Activated CD8-positive, alpha-beta memory T cell treated with anti-CD3 and anti-CD28 coated beads for 1 hour (primary cell): ENCODE results near the gene SH3RF3.

Source experiments
- DNase-seq, 2 donors: peaks; one replicate each; pipeline ENCODE4 v3.0.0-alpha.2; 2020; ENCODE audit warnings: low read depth in 1 of 2; ENCODE audit errors: extremely low read depth in 1 of 2

SH3RF3 gene

GRCh38 chr2:109176928-109177327 is 47.9 kb downstream of the SH3RF3 start:
- DNase-seq, result no peak

GRCh38 chr2:109177635-109178034 is 48.6 kb downstream of the SH3RF3 start:
- DNase-seq, result no peak

GRCh38 chr2:109178968-109179367 is 50.0 kb downstream of the SH3RF3 start:
- no peak for DNase-seq

- no peak for DNase-seq
These were observed 51.8 kb downstream of the SH3RF3 start for GRCh38 chr2:109180786-109181185.

GRCh38 chr2:109182426-109182825 is 53.4 kb downstream of the SH3RF3 start:
- no peak for DNase-seq

- DNase-seq, result no peak
These were observed 54.9 kb downstream of the SH3RF3 start for GRCh38 chr2:109183871-109184270.

- DNase-seq, result no peak
These were observed 55.4 kb downstream of the SH3RF3 start for GRCh38 chr2:109184368-109184767.

GRCh38 chr2:109185338-109185737 is 56.3 kb downstream of the SH3RF3 start:
- DNase-seq, result no peak

- no peak for DNase-seq
These were observed 57.0 kb downstream of the SH3RF3 start for GRCh38 chr2:109185821-109186570.

GRCh38 chr2:109186656-109187250 is 57.7 kb downstream of the SH3RF3 start:
- DNase-seq, result no peak

GRCh38 chr2:109187711-109188495 is 58.9 kb downstream of the SH3RF3 start:
- DNase-seq, result no peak

GRCh38 chr2:109188496-109188890 is 59.5 kb downstream of the SH3RF3 start:
- DNase-seq, result no peak

- no peak for DNase-seq
These were observed 59.9 kb downstream of the SH3RF3 start for GRCh38 chr2:109188898-109189297.

GRCh38 chr2:109189751-109190150 is 60.7 kb downstream of the SH3RF3 start:
- no peak for DNase-seq

GRCh38 chr2:109193807-109194619 is 65.0 kb downstream of the SH3RF3 start:
- no peak for DNase-seq

GRCh38 chr2:109194620-109194937 is 65.6 kb downstream of the SH3RF3 start:
- DNase-seq, result no peak

- DNase-seq, result no peak
These were observed 66.4 kb downstream of the SH3RF3 start for GRCh38 chr2:109195193-109196045.

GRCh38 chr2:109196081-109196875 is 67.3 kb downstream of the SH3RF3 start:
- DNase-seq, result no peak
